HG03457 (cell line): ENCODE results near the gene SNRK.

Experiments used
- ATAC-seq: cut with Tn5 transposase; IDR thresholded peaks from one replicate; pipeline ENCODE4 v1.9.1; 2021; ENCODE audit warnings: moderate number of reproducible peaks; ENCODE audit not compliant: unreplicated experiment

SNRK gene

GRCh38 chr3:43286115-43286840 is at the start of gene SNRK:
Gene SNRK, plus strand, starts transcription at chr3:43286540. Its CDS starts 16,664 bp downstream, at chr3:43303204.
- ATAC-seq = peak; percentile 61

- ATAC-seq = no peak
Observed at GRCh38 chr3:43238801-43239200, 47.5 kb upstream of the SNRK start.

- no peak for ATAC-seq
Observed at GRCh38 chr3:43239755-43240154, 46.6 kb upstream of the SNRK start.

- ATAC-seq = no peak
Observed at GRCh38 chr3:43243590-43244587, 42.5 kb upstream of the SNRK start.

GRCh38 chr3:43244694-43245093 is 41.6 kb upstream of the SNRK start:
- ATAC-seq = no peak

- ATAC-seq = no peak
Observed at GRCh38 chr3:43246976-43247375, 39.4 kb upstream of the SNRK start.

- ATAC-seq = no peak
Observed at GRCh38 chr3:43247561-43248184, 38.7 kb upstream of the SNRK start.

- no peak for ATAC-seq
Observed at GRCh38 chr3:43248185-43248583, 38.2 kb upstream of the SNRK start.

- ATAC-seq = no peak
Observed at GRCh38 chr3:43248973-43249372, 37.4 kb upstream of the SNRK start.

GRCh38 chr3:43249405-43249804 is 36.9 kb upstream of the SNRK start:
- ATAC-seq = no peak

GRCh38 chr3:43253294-43253693 is 33.0 kb upstream of the SNRK start:
- ATAC-seq = no peak

GRCh38 chr3:43254125-43254524 is 32.2 kb upstream of the SNRK start:
- ATAC-seq = no peak

- no peak for ATAC-seq
Observed at GRCh38 chr3:43255662-43256061, 30.7 kb upstream of the SNRK start.

GRCh38 chr3:43256714-43257461 is 29.5 kb upstream of the SNRK start:
- ATAC-seq = no peak

- no peak for ATAC-seq
Observed at GRCh38 chr3:43257850-43258249, 28.5 kb upstream of the SNRK start.

GRCh38 chr3:43259626-43260025 is 26.7 kb upstream of the SNRK start:
- ATAC-seq = no peak

GRCh38 chr3:43260412-43260811 is 25.9 kb upstream of the SNRK start:
- no peak for ATAC-seq

- ATAC-seq = no peak
Observed at GRCh38 chr3:43262194-43262593, 24.1 kb upstream of the SNRK start.

- no peak for ATAC-seq
Observed at GRCh38 chr3:43266451-43266850, 19.9 kb upstream of the SNRK start.

GRCh38 chr3:43266995-43267394 is 19.3 kb upstream of the SNRK start:
- ATAC-seq = no peak

GRCh38 chr3:43268636-43269035 is 17.7 kb upstream of the SNRK start:
- no peak for ATAC-seq
